Right cardiac atrium (tissue), 5 donors: ENCODE measurements around the gene GRAMD4. TPM values are rescaled to one million over a fixed set of nuclear protein-coding genes. Genes with fewer than 3 reads are reported as not detected.

Source experiments
- ATAC-seq, 2 donors: fragments of 200-7000 bp; cut with Tn5 transposase; one replicate each; pipeline versions ENCODE4 v1.8.0 to v1.9.1; 2020; ENCODE audit warnings: moderate library complexity in 2 of 2, mild to moderate bottlenecking in 1 of 2
- DNase-seq, 3 donors: peaks; one replicate each; pipeline ENCODE4 v3.0.0-alpha.2; 2020
- H3K27ac ChIP-seq: one replicate; pipeline ENCODE4 v1.5.1; 2013; ENCODE audit warnings: mild to moderate bottlenecking, low read length, control low read depth, moderate library complexity
- H3K27me3 ChIP-seq: one replicate; pipeline ENCODE4 v1.6.1; 2013; ENCODE audit not compliant: control insufficient read depth, insufficient read depth
- H3K4me1 ChIP-seq: one replicate; pipeline ENCODE4 v1.6.1; 2013; ENCODE audit warnings: low read length; ENCODE audit not compliant: control insufficient read depth, insufficient read depth
- H3K4me3 ChIP-seq: one replicate; pipeline ENCODE4 v1.5.1; 2013; ENCODE audit warnings: low read length, control low read depth
- H3K9me3 ChIP-seq: one replicate; pipeline ENCODE4 v1.6.1; 2013; ENCODE audit warnings: low read length; ENCODE audit not compliant: control insufficient read depth
- WGBS: extraction: QIAGEN DNeasy Blood & Tissue Kit; methylation state at CpG from one replicate; pipeline ENCODE4 v1.1.7; 2013; 5-methylcytosine and 5-hydroxymethylcytosine counted together
- intact Hi-C, 4 donors: fragments of 100-400 bp; cut with DNase I; formaldehyde crosslinking; loops; one replicate each; pipeline versions ENCODE4 v1.11.0 to v1.14.0; 2022 to 2023
- polyA plus RNA-seq: library from polyadenylated mRNA; stranded (reverse); fragments of 200-250 nt; gene quantifications from one replicate; pipeline ENCODE4 v1.2.3, GENCODE V29; 2013
- total RNA-seq, 4 donors: library from RNA; stranded (reverse); fragmentation: NEBNext Ultra II Directional; extraction: Animal tissue kit (Norgen Biotek cat#: 25700); gene quantifications; one replicate each; pipeline ENCODE4 v1.2.1, GENCODE V29; 2021
- donor health status: healthy with polysubstance abuse.
- donor health status: DM: no; HTN: yes; CAD: no.
- donor health status: DM: no; HTN: no; CAD: no.
- donor health status: DM: no; HTN: yes; CAD: no; lungs with severe emphysema.
- donor health status: DM: yes; HTN: yes; CAD: no.

GRAMD4 gene
- total and polyA plus RNA-seq, 5 donors: 31.6 to 106 (median 81.5) TPM

GRCh38 chr22:46576556-46577367 is 43.4 kb upstream of the GRAMD4 start:
- Histone ChIP-seq H3K27ac (peak overlapping the region; percentile 62), H3K4me1 (peaks cover 25% of the 10 kb centered on the region), H3K4me3 (peak overlapping the region; percentile 93), H3K9me3 (no peaks in the 10 kb centered on the region), H3K27me3 (no peaks in the 10 kb centered on the region)
- DNase-seq (peak; percentile 66 to 88 (median 85)), ATAC-seq (peak; percentile 16 to 29)
- intact Hi-C loops: loop anchor here in 2 of 4 donors (10.0 kb wide), 2 partner anchors 98 to 158 kb away; partner anchors contain the start of gene CERK (in 1 of the 2)
- under 1% methylated on average over 141 of the region's 142 CpGs for WGBS

DNA sequence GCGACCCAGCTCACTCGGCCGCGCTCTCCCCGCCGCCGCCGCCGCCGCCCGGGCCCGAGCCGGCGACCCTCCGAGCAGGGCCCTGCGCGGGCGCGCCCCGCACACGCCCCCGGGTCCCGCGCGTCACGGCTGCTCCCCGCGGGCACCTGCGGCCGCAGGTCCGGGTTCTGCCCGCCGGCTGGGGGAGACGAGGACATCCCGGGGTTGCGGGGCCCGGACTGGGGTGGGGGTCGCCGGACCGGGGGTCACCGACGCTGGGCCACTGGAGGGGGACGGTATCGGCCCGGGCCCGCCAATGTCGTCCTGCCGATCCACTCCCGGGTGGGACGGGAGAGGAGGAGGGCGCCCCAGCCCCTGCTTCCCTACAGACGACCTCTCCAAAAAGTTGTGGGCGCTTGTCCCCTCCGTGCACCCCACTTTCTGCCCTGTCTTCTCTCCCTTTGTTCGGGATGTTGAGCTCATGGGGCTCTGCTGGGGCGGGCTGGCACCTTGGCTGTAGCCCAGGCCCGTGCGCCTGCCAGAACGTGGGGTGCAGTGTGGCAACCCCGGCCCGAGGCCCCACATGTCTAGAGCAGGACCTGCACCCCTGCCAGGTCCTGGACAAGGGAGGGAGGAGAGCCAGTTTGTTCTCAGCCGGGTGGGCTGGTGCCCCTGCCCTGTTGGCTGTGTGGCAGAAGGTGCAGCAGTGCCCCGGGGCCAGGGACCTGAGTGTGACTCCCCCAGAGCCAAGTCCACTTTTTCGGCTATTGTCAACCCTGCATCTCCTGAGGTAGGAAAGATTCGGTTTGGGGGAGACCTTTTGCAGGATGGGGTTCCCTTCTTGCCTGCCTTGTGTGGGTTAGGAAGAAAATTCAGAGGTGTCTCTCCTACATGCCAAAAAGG is 42.6 kb upstream of the GRAMD4 start:
- H3K27ac ChIP-seq: peak overlapping the region; percentile 81
- no peaks in the 10 kb centered on the region for H3K9me3 ChIP-seq
- intact Hi-C loops: loop anchor here in 2 of 4 donors (10.0 kb wide), 2 partner anchors 97 to 157 kb away; partner anchors contain the start of gene CERK (in 1 of the 2)
- DNase-seq (peak in 2 of 3 donors; percentile 72 to 77), ATAC-seq (no peak)
- H3K4me3 ChIP-seq: peak overlapping the region; percentile 93
- H3K4me1 ChIP-seq: peaks cover 27% of the 10 kb centered on the region
- H3K27me3 ChIP-seq: no peaks in the 10 kb centered on the region
- 4% methylated on average over 65 of the region's 65 CpGs for WGBS

- intact Hi-C loops: loop anchor here in 2 of 4 donors (10.0 kb wide), 2 partner anchors 96 to 156 kb away; partner anchors contain the start of gene CERK (in 1 of the 2)
- Histone ChIP-seq H3K9me3 (no peaks in the 10 kb centered on the region), H3K4me1 (peaks cover 27% of the 10 kb centered on the region), H3K27ac (peak overlapping the region; percentile 81), H3K4me3 (peak overlapping the region; percentile 93), H3K27me3 (no peaks in the 10 kb centered on the region)
- DNase-seq: peak in 2 of 3 donors; percentile 54 to 65
- peak in 1 of 2 donors; percentile 21 for ATAC-seq
- WGBS: 40% methylated on average over 9 of the region's 9 CpGs
These were observed 41.8 kb upstream of the GRAMD4 start for GRCh38 chr22:46578251-46578823.

DNA sequence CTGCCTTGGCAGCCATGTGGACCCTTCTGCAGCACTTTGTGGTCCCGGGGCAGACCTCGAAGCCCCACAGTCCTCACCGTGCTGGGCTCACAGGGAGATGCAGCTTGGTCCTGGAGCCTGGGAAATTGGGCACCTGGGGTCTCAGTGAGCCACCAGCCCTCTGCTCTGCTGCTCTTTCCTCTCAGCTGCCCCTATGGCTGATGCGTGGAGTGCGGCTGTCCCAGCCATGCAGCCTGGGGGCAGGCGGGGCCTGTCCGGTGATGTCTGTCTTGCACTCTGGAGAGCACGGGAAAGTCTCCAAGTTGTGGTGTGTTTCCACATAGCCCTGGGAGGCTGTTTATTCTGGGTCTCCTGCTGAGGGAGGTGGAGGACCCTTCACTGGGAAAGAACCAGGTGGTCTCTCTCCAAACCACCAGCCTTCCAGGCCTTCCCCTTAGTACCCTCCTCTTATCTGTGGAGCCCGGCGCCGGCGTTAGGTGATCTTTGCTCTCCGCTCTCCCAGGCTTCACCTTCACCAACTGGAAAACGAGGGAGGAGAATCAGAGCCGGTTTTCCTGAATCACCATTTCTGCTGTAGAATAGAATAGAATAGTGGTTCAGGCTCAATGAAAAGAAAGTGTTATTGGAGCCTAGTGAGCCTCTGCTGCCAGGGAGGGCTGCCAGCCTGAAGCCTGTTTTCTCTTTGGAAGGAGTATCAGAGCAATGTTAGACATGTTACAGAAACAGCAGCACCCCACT is 41.2 kb upstream of the GRAMD4 start:
- H3K4me3 ChIP-seq: peak overlapping the region; percentile 6
- peak; percentile 71 to 87 (median 85) for DNase-seq
- peaks cover 27% of the 10 kb centered on the region for H3K4me1 ChIP-seq
- 42% methylated on average over 15 of the region's 15 CpGs for WGBS
- no peaks in the 10 kb centered on the region for H3K9me3 ChIP-seq
- H3K27me3 ChIP-seq: no peaks in the 10 kb centered on the region
- H3K27ac ChIP-seq: peak overlapping the region; percentile 81
- ATAC-seq: peak; percentile 62 to 64
- intact Hi-C loops: loop anchor here in 2 of 4 donors (10.0 kb wide), 2 partner anchors 96 to 156 kb away; partner anchors contain the start of gene CERK (in 1 of the 2)

- Histone ChIP-seq H3K27me3 (no peaks in the 10 kb centered on the region), H3K9me3 (no peaks in the 10 kb centered on the region), H3K27ac (peak overlapping the region; percentile 81), H3K4me3 (no peak overlapping the region), H3K4me1 (peaks cover 24% of the 10 kb centered on the region)
- ATAC-seq (no peak), DNase-seq (peak in 2 of 3 donors; percentile 35 to 49)
- 74% methylated on average over 14 of the region's 14 CpGs for WGBS
- intact Hi-C loops: loop anchor here in 2 of 4 donors (10.0 kb wide), 2 partner anchors 95 to 155 kb away; partner anchors contain the start of gene CERK (in 1 of the 2)
These were observed 40.3 kb upstream of the GRAMD4 start for GRCh38 chr22:46579751-46580449.

- peak overlapping the region; percentile 33 for H3K27ac ChIP-seq
- DNase-seq: peak in 2 of 3 donors; percentile 14 to 33
- intact Hi-C loops: no loop called here
These were observed 39.1 kb upstream of the GRAMD4 start for GRCh38 chr22:46580940-46581537.

GRCh38 chr22:46581538-46582244 is 38.5 kb upstream of the GRAMD4 start:
- intact Hi-C loops: no loop called here
- WGBS: 71% methylated on average over 14 of the region's 14 CpGs
- H3K27ac ChIP-seq: peak overlapping the region; percentile 9
- H3K4me1 ChIP-seq: peaks cover 22% of the 10 kb centered on the region
- H3K27me3 ChIP-seq: no peaks in the 10 kb centered on the region
- DNase-seq: peak; percentile 18 to 73 (median 58)
- no peak overlapping the region for H3K4me3 ChIP-seq
- no peak for ATAC-seq
- no peaks in the 10 kb centered on the region for H3K9me3 ChIP-seq

More at GRCh38 chr22:46580940-46581537, 39.1 kb upstream of the GRAMD4 start:
- Histone ChIP-seq H3K27me3 (no peaks in the 10 kb centered on the region), H3K4me3 (no peak overlapping the region), H3K4me1 (peaks cover 22% of the 10 kb centered on the region), H3K9me3 (no peaks in the 10 kb centered on the region)
- 54% methylated on average over 13 of the region's 13 CpGs for WGBS
- ATAC-seq: no peak

DNA sequence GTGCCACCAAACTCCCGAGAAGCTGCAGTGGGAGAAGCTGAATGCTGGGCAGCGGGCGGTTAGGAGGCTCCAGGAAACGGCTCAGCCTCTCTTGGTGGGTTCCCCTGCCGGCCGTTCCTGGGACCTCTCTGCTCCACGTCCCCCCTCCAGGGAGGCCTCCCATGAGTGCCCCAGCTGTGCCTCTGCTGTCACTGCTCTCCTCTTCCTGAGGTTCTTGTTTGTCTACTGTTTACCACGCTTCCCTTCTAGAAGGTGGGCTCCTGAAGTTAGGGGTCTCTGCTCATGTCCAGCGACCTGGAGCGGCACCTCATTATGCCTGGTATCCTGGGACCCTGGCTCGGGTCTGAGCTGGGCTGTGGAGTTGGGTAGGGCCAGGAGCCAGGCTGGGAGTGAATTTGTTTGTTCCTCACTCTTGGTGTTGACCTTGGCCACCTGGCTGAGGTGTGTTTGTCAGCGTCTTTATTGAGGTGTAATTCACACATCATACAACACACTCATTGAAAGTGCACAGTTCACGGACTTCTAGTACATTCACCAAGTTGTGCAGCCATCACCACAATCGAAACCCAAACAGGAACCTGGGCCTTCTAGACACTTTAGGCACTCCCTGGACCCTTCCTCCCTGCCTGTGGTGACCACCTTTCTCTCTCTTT is 37.8 kb upstream of the GRAMD4 start:
- Histone ChIP-seq H3K4me3 (no peak overlapping the region), H3K9me3 (no peaks in the 10 kb centered on the region), H3K4me1 (peaks cover 22% of the 10 kb centered on the region), H3K27ac (no peak overlapping the region), H3K27me3 (no peaks in the 10 kb centered on the region)
- ATAC-seq (no peak), DNase-seq (peak; percentile 17 to 54 (median 24))
- 81% methylated on average over 14 of the region's 14 CpGs for WGBS
- intact Hi-C loops: no loop called here
